Measurements from ENCODE around the gene TDRD10. TPM values are rescaled to one million over a fixed set of nuclear protein-coding genes. Genes with fewer than 3 reads are reported as not detected.

Gene TDRD10
- total RNA-seq, 1 experiment from 2014 or later, result 0.31 TPM

DNA sequence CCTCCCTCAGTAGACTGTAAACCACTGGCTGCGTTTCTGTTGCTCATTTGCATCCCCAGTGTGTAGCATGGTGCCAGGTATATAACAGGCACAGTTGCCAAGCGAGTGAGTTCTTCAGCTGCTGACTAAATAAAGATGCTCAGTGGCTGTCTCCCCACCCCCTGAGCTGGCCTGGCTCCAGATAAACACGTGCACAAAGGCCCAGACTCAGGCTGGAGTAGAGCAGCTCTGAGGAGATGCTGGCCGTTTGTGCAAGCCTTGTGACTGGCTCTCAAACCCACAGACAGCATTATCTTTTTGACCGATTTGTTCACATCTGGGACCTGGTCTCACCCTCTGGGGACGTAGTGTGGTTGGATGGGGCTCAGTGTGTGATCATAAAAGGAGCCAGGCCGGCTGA is 72.7 kb downstream of the TDRD10 start:
- Histone ChIP-seq H2BK120ac (ENCODE audit: low read depth, low read length, poor library complexity, severe bottlenecking) (no peak overlapping the region), H3K27ac (ENCODE audit: insufficient read length, low read depth, low read length) (no peak overlapping the region), H3K9ac (ENCODE audit: extremely low read depth, insufficient read length, low read length) (no peak overlapping the region), H3K9me3 (ENCODE audit: control insufficient read depth, low read depth, low read length) (no peaks in the 10 kb centered on the region), H2BK15ac (ENCODE audit: low read depth, low read length) (no peak overlapping the region), H2BK20ac (ENCODE audit: low read depth, low read length, poor library complexity, severe bottlenecking) (no peak overlapping the region), H2BK5ac (ENCODE audit: insufficient read length, low read length) (no peak overlapping the region), H3K4me2 (ENCODE audit: insufficient read depth, insufficient read length, low read length) (no peak overlapping the region), H3K56ac (ENCODE audit: insufficient read length, low read depth, low read length) (no peak overlapping the region), H4K20me1 (ENCODE audit: control insufficient read depth, insufficient read depth, insufficient read length) (no peaks in the 10 kb centered on the region), H3K79me1 (ENCODE audit: insufficient read depth, low read depth, low read length, poor library complexity, severe bottlenecking) (no peaks in the 10 kb centered on the region), H4K91ac (ENCODE audit: insufficient read length, low read depth, low read length) (no peak overlapping the region), H3K23ac (ENCODE audit: insufficient read length, low read depth, low read length) (no peak overlapping the region), H3T11ph (ENCODE audit: low read length) (no peak overlapping the region), H3K14ac (ENCODE audit: insufficient read depth, low read length) (no peak overlapping the region), H3K23me2 (ENCODE audit: insufficient read length, low read depth, low read length, poor library complexity, severe bottlenecking) (no peaks in the 10 kb centered on the region), H2AFZ (ENCODE audit: low read length) (no peak overlapping the region), H2BK12ac (ENCODE audit: insufficient read length, low read depth, low read length) (no peak overlapping the region), H3K79me2 (ENCODE audit: insufficient read depth, low read length) (no peaks in the 10 kb centered on the region), H3K18ac (ENCODE audit: insufficient read length, low read depth, low read length) (no peak overlapping the region), H4K8ac (replicated peaks; ENCODE audit: insufficient read length, low read depth, low read length) (no peak overlapping the region), H2AK5ac (ENCODE audit: insufficient read length, low read length) (no peak overlapping the region), H4K5ac (ENCODE audit: insufficient read length, low read depth, low read length) (no peak overlapping the region), H3K4me1 (ENCODE audit: insufficient read depth, low read length) (no peaks in the 10 kb centered on the region), H3K4ac (ENCODE audit: low read depth, low read length) (no peak overlapping the region), H3K27me3 (ENCODE audit: insufficient read depth, low read length) (no peaks in the 10 kb centered on the region)
- peaks cover 15 to 19% (median 18%) of the 10 kb centered on the region in 3 experiments; a peak in 6 of 7 replicates for H3K36me3 Mint-ChIP-seq (ENCODE audit: insufficient read depth in 1 of 3, low read depth in 3 of 3)
- no CpG with 5 or more reads among the region's 7 CpGs for WGBS (ENCODE audit: extremely low coverage, insufficient read length, low lambda C conversion rate)
- no peak for DNase-seq
- no peak overlapping the region for H3K4me3 Mint-ChIP-seq
- H3K9me3 Mint-ChIP-seq, result no peaks in the 10 kb centered on the region
- peak overlapping the region in 2 of 3 experiments; percentile 8 to 36; a peak in 1 of 7 replicates for H3K27ac Mint-ChIP-seq
- peaks cover 20 to 29% of the 10 kb centered on the region in 2 experiments for H3K4me1 Mint-ChIP-seq
- H3K27me3 Mint-ChIP-seq (ENCODE audit: low read depth), result no peaks in the 10 kb centered on the region; the same call in none of the 2 replicates
- TF ChIP-seq, protein P1, sequence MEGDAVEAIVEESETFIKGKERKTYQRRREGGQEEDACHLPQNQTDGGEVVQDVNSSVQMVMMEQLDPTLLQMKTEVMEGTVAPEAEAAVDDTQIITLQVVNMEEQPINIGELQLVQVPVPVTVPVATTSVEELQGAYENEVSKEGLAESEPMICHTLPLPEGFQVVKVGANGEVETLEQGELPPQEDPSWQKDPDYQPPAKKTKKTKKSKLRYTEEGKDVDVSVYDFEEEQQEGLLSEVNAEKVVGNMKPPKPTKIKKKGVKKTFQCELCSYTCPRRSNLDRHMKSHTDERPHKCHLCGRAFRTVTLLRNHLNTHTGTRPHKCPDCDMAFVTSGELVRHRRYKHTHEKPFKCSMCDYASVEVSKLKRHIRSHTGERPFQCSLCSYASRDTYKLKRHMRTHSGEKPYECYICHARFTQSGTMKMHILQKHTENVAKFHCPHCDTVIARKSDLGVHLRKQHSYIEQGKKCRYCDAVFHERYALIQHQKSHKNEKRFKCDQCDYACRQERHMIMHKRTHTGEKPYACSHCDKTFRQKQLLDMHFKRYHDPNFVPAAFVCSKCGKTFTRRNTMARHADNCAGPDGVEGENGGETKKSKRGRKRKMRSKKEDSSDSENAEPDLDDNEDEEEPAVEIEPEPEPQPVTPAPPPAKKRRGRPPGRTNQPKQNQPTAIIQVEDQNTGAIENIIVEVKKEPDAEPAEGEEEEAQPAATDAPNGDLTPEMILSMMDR (conservative IDR thresholded peaks at IDR 0.05), result no peak
